ENCODE measurements around the gene SLC25A13.
A peak's percentile ranks its signal among the peaks of the same experiment; 100 is the strongest.

Gene SLC25A13

GRCh38 chr7:96233528-96234154, 88.3 kb downstream of the SLC25A13 start:
- no peak for TF ChIP-seq MYC (IDR thresholded peaks at IDR 0.05; ENCODE audit: low read depth, low read length)
- TF ChIP-seq CTCF (IDR thresholded peaks at IDR 0.05; ENCODE audit: low read depth, low read length): no peak
- no peak for TF ChIP-seq MAX (IDR thresholded peaks at IDR 0.05; ENCODE audit: low read depth, low read length)
- no peak for TF ChIP-seq POLR2A (IDR thresholded peaks at IDR 0.05; ENCODE audit: extremely low read depth, insufficient read length)
- DNase-seq (ENCODE audit: low read depth): no peak
- H3K4me3 ChIP-seq (ENCODE audit: low read depth, low read length): no peak overlapping the region

GRCh38 chr7:96233084-96233483, 88.8 kb downstream of the SLC25A13 start:
- TF ChIP-seq MAX (IDR thresholded peaks at IDR 0.05; ENCODE audit: low read depth, low read length) (no peak), POLR2A (IDR thresholded peaks at IDR 0.05; ENCODE audit: extremely low read depth, insufficient read length) (no peak), CTCF (IDR thresholded peaks at IDR 0.05; ENCODE audit: low read depth, low read length) (no peak), MYC (IDR thresholded peaks at IDR 0.05; ENCODE audit: low read depth, low read length) (no peak)
- no peak overlapping the region for H3K4me3 ChIP-seq (ENCODE audit: low read depth, low read length)
- DNase-seq (ENCODE audit: low read depth): no peak

GRCh38 chr7:96228760-96229159, 93.1 kb downstream of the SLC25A13 start:
- DNase-seq (ENCODE audit: low read depth): no peak
- TF ChIP-seq CTCF (IDR thresholded peaks at IDR 0.05; ENCODE audit: low read depth, low read length): no peak
- H3K4me3 ChIP-seq (ENCODE audit: low read depth, low read length): no peak overlapping the region

GRCh38 chr7:96225251-96225650, 96.6 kb downstream of the SLC25A13 start:
- no peak overlapping the region for H3K4me3 ChIP-seq (ENCODE audit: low read depth, low read length)
- no peak for DNase-seq (ENCODE audit: low read depth)
- TF ChIP-seq MYC (IDR thresholded peaks at IDR 0.05; ENCODE audit: low read depth, low read length): no peak
- TF ChIP-seq CTCF (IDR thresholded peaks at IDR 0.05; ENCODE audit: low read depth, low read length): no peak
- no peak for TF ChIP-seq POLR2A (IDR thresholded peaks at IDR 0.05; ENCODE audit: extremely low read depth, insufficient read length)
- no peak for TF ChIP-seq MAX (IDR thresholded peaks at IDR 0.05; ENCODE audit: low read depth, low read length)

- DNase-seq (ENCODE audit: low read depth): peak; percentile 50
- TF ChIP-seq MAX (IDR thresholded peaks at IDR 0.05; ENCODE audit: low read depth, low read length) (no peak), CTCF (IDR thresholded peaks at IDR 0.05; ENCODE audit: low read depth, low read length) (peak; percentile 30), MYC (IDR thresholded peaks at IDR 0.05; ENCODE audit: low read depth, low read length) (no peak), POLR2A (IDR thresholded peaks at IDR 0.05; ENCODE audit: extremely low read depth, insufficient read length) (no peak)
Observed at GRCh38 chr7:96224685-96225084, 97.2 kb downstream of the SLC25A13 start.

GRCh38 chr7:96224073-96224472, 97.8 kb downstream of the SLC25A13 start:
- H3K4me3 ChIP-seq (ENCODE audit: low read depth, low read length): no peak overlapping the region
- TF ChIP-seq MYC (IDR thresholded peaks at IDR 0.05; ENCODE audit: low read depth, low read length) (no peak), POLR2A (IDR thresholded peaks at IDR 0.05; ENCODE audit: extremely low read depth, insufficient read length) (no peak), CTCF (IDR thresholded peaks at IDR 0.05; ENCODE audit: low read depth, low read length) (no peak), MAX (IDR thresholded peaks at IDR 0.05; ENCODE audit: low read depth, low read length) (no peak)
- no peak for DNase-seq (ENCODE audit: low read depth)

More at GRCh38 chr7:96224685-96225084, 97.2 kb downstream of the SLC25A13 start:
- H3K4me3 ChIP-seq (ENCODE audit: low read depth, low read length): no peak overlapping the region
